ENCODE data around the gene GPR146. TPM values are rescaled to one million over a fixed set of nuclear protein-coding genes. Genes with fewer than 3 reads are reported as not detected.

The GPR146 gene
- total RNA-seq, 1 experiment from 2014 or later = 1.8 TPM

GRCh38 chr7:1040790-1041189 is 3.6 kb upstream of the GPR146 start:
- no peaks in the 10 kb centered on the region for H3K9me3 Mint-ChIP-seq (ENCODE audit: unreplicated experiment)
- no peaks in the 10 kb centered on the region for H3K27me3 Mint-ChIP-seq (ENCODE audit: insufficient read depth, unreplicated experiment)
- no peak for DNase-seq
- BruUV-seq (replicated peaks) = no TSS peak
- CTCF ChIA-PET = no interaction called here
- H3K4me3 ChIP-seq (ENCODE audit: low read depth, low read length) = no peak overlapping the region
- intact Hi-C loops (cut with micrococcal nuclease; ENCODE audit: unreplicated experiment) = loop anchor here (5.0 kb wide), 1 partner anchor 63 kb away; the partner anchor contains the start of gene COX19
- H3K4me1 Mint-ChIP-seq (ENCODE audit: low read depth, unreplicated experiment) = peaks cover 10% of the 10 kb centered on the region
- no peaks in the 10 kb centered on the region for H3K9me3 ChIP-seq
- H3K4me1 ChIP-seq = peaks cover 20% of the 10 kb centered on the region
- H3K36me3 Mint-ChIP-seq (ENCODE audit: insufficient read depth, unreplicated experiment) = peaks cover 7% of the 10 kb centered on the region
- no peaks in the 10 kb centered on the region for H3K27me3 ChIP-seq (replicated peaks; ENCODE audit: control insufficient read depth, insufficient read depth, low read length)
- H3K4me3 Mint-ChIP-seq (ENCODE audit: unreplicated experiment) = no peak overlapping the region
- POLR2A ChIA-PET = no interaction called here
- no peak overlapping the region for H3K27ac Mint-ChIP-seq (ENCODE audit: unreplicated experiment)
- no peak for TF ChIP-seq CTCF (IDR thresholded peaks at IDR 0.05; ENCODE audit: insufficient read depth in 1 of 2, low read depth in 1 of 2, low read length in 1 of 2, severe bottlenecking in 1 of 2, unreplicated experiment in 1 of 2)
- no peaks in the 10 kb centered on the region; the same call in 1 of the 2 replicates for H3K36me3 ChIP-seq (ENCODE audit: control insufficient read depth, insufficient read depth, low read length)

- H3K36me3 ChIP-seq (ENCODE audit: control insufficient read depth, insufficient read depth, low read length) = no peaks in the 10 kb centered on the region; the same call in 1 of the 2 replicates
- no peak overlapping the region for H3K4me3 ChIP-seq (ENCODE audit: low read depth, low read length)
- H3K27me3 ChIP-seq (replicated peaks; ENCODE audit: control insufficient read depth, insufficient read depth, low read length) = no peaks in the 10 kb centered on the region
- TF ChIP-seq CTCF (IDR thresholded peaks at IDR 0.05; ENCODE audit: insufficient read depth in 1 of 2, low read depth in 1 of 2, low read length in 1 of 2, severe bottlenecking in 1 of 2, unreplicated experiment in 1 of 2) = no peak
- intact Hi-C loops (cut with micrococcal nuclease; ENCODE audit: unreplicated experiment) = loop anchor here (5.0 kb wide), 1 partner anchor 65 kb away; the partner anchor contains the start of gene COX19
- no peaks in the 10 kb centered on the region for H3K27me3 Mint-ChIP-seq (ENCODE audit: insufficient read depth, unreplicated experiment)
- no peak for DNase-seq
- peaks cover 7% of the 10 kb centered on the region for H3K36me3 Mint-ChIP-seq (ENCODE audit: insufficient read depth, unreplicated experiment)
- no peaks in the 10 kb centered on the region for H3K9me3 ChIP-seq
- H3K4me3 Mint-ChIP-seq (ENCODE audit: unreplicated experiment) = no peak overlapping the region
- ChIA-PET POLR2A (no interaction called here), CTCF (no interaction called here)
- no peaks in the 10 kb centered on the region for H3K9me3 Mint-ChIP-seq (ENCODE audit: unreplicated experiment)
- H3K4me1 Mint-ChIP-seq (ENCODE audit: low read depth, unreplicated experiment) = peaks cover 18% of the 10 kb centered on the region
- H3K4me1 ChIP-seq = peaks cover 26% of the 10 kb centered on the region
- no peak overlapping the region for H3K27ac Mint-ChIP-seq (ENCODE audit: unreplicated experiment)
- BruUV-seq (replicated peaks) = no TSS peak
Observed at GRCh38 chr7:1041551-1042491, 2.5 kb upstream of the GPR146 start.

DNA sequence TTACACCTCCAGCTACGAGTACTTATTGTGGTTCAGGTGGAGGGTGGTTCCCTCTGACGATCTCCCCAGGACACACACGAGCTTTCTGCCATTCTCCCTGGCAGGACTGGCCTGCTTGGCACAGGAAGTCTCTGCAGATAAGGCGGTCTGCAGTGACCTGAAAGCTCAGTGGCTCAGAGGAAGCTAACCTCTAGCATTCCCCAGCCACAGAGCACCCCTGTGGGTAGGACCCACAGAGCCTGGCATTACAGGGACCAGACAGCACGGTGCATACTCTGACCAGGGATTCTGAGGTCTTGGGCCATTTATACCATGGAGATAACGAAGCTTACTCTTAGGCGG is 1.9 kb upstream of the GPR146 start:
- Histone ChIP-seq H3K4me3 (ENCODE audit: low read depth, low read length) (no peak overlapping the region), H3K36me3 (ENCODE audit: control insufficient read depth, insufficient read depth, low read length) (no peaks in the 10 kb centered on the region; the same call in 1 of the 2 replicates), H3K4me1 (peaks cover 29% of the 10 kb centered on the region), H3K9me3 (no peaks in the 10 kb centered on the region), H3K27me3 (replicated peaks; ENCODE audit: control insufficient read depth, insufficient read depth, low read length) (no peaks in the 10 kb centered on the region)
- Mint-ChIP-seq H3K27ac (ENCODE audit: unreplicated experiment) (no peak overlapping the region), H3K36me3 (ENCODE audit: insufficient read depth, unreplicated experiment) (peaks cover 7% of the 10 kb centered on the region), H3K4me1 (ENCODE audit: low read depth, unreplicated experiment) (peaks cover 18% of the 10 kb centered on the region), H3K4me3 (ENCODE audit: unreplicated experiment) (no peak overlapping the region), H3K27me3 (ENCODE audit: insufficient read depth, unreplicated experiment) (no peaks in the 10 kb centered on the region), H3K9me3 (ENCODE audit: unreplicated experiment) (no peaks in the 10 kb centered on the region)
- ChIA-PET CTCF (interaction anchor here (0.5 kb wide), 1 partner anchor 50 kb away, joined by 4 read pairs; no protein-coding TSS in a partner anchor), POLR2A (no interaction called here)
- intact Hi-C loops (cut with micrococcal nuclease; ENCODE audit: unreplicated experiment) = loop anchor here (5.0 kb wide), 1 partner anchor 65 kb away; the partner anchor contains the start of gene COX19
- BruUV-seq (replicated peaks) = no TSS peak
- TF ChIP-seq CTCF (IDR thresholded peaks at IDR 0.05; ENCODE audit: insufficient read depth in 1 of 2, low read depth in 1 of 2, low read length in 1 of 2, severe bottlenecking in 1 of 2, unreplicated experiment in 1 of 2) = no peak
- no peak for DNase-seq
